Measurements from ENCODE around the gene PRX. TPM values are rescaled to one million over a fixed set of nuclear protein-coding genes. Genes with fewer than 3 reads are reported as not detected.
"Not testable (repeated sequence)": the region's sequence is repeated elsewhere in the genome, so short reads cannot be mapped to it uniquely, and the experiment has no call there.

The PRX gene
- total and polyA plus RNA-seq, 5 donors: 3.2 to 7.1 (median 4.9) TPM

DNA sequence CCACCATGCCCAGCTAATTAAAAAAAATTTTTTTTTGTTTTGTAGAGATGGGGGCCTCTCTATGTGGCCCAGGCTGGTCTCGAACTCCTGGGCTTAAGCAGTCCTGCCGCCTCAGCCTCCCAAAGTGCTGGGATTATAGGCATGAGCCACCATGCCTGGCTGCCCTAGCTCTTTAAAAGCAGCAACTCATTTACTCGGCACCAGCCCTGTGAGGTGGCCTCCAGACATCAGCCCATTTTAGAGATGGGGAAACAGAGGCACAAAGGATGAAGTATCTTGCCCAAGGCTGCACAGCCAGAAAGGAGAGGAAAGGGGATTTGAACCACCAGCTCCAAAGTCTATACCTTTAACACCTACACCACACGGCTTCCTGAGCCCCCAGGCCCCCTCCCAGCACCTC lies 312 bp downstream of the PRX start:
- DNase-seq (peak in 1 of 3 donors; percentile 30), ATAC-seq (no peak)
- Histone ChIP-seq H3K27ac (ENCODE audit: low read length) (no peak overlapping the region), H3K27me3 (ENCODE audit: control insufficient read depth, insufficient read depth) (no peaks in the 10 kb centered on the region), H3K4me3 (ENCODE audit: low read length) (no peak overlapping the region), H3K4me1 (ENCODE audit: control insufficient read depth, insufficient read depth, low read length) (peaks cover 13% of the 10 kb centered on the region), H3K9me3 (ENCODE audit: control insufficient read depth, low read length) (no peaks in the 10 kb centered on the region)
- WGBS: 75% methylated on average over 4 of the region's 4 CpGs
- intact Hi-C loops (cut with DNase I): no loop called here

DNA sequence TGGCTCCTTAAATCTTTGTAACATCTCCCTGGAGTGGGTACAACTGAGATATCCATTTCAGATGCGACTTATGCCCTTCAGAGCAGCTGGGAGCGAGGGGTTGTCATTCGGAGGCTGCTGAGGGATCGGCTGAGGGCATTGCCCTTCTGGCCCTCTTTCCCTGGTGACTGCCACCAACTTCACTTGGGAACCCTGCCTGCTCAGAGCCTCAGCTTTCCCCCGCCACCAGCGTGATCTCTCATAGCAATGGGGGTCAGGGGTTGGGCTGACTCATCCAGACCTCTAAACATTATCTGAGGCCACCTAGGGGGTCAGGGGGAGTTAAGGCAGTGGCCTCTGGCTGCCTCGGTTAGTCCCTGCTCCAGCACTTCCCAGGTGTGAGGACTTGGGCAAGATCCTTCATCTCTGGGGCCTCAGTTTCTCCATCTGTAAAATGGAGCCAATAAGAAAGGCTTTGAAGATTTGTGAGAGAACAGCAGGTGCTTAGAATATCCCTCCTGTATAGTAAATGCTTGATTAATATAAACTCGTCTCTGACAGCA lies 1.1 kb downstream of the PRX start:
- intact Hi-C loops (cut with DNase I): no loop called here
- H3K4me3 ChIP-seq (ENCODE audit: low read length): no peak overlapping the region
- H3K4me1 ChIP-seq (ENCODE audit: control insufficient read depth, insufficient read depth, low read length): peaks cover 11% of the 10 kb centered on the region
- ATAC-seq (no peak), DNase-seq (peak in 2 of 3 donors; percentile 23 to 34)
- H3K9me3 ChIP-seq (ENCODE audit: control insufficient read depth, low read length): no peaks in the 10 kb centered on the region
- H3K27me3 ChIP-seq (ENCODE audit: control insufficient read depth, insufficient read depth): no peaks in the 10 kb centered on the region
- 58% methylated on average over 8 of the region's 8 CpGs for WGBS
- H3K27ac ChIP-seq (ENCODE audit: low read length): peak overlapping the region; percentile 56

DNA sequence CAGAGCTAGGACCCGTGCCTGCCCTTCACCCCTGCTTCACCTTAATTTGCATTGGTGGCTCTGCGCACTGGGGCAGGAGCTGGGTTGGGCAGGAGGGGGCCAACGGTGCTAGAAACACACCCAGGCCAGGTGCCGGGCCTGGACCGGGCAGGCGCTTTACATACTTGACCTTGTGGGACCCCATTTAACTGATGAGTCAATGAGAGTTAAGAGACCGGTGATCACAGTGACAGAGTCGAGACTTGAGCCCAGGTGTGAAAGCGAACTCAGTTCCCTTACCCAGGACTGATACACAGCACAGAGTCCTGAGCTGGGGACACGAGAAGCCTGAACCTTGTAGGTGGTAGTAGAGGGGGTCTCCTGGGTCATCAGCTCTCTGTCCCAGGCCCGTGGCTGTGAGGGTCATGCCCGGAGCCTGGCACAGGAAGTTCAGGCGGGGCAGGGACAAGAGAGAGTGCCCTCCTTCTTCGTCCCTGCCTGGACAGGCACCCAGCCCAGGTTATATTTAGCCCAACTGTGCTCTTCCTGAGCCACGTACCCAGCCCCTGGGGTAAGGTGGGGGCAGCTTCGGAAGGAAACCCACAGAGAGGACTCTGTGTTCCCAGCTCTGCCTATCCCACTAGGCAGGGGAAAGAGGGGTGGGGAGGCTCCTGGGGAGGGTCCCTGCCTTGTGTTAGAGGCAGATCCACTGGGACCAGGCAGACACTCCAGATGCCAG lies 1.9 kb downstream of the PRX start:
- WGBS: 43% methylated on average over 16 of the region's 16 CpGs
- H3K4me1 ChIP-seq (ENCODE audit: control insufficient read depth, insufficient read depth, low read length): peaks cover 11% of the 10 kb centered on the region
- DNase-seq (peak; percentile 57 to 79 (median 77)), ATAC-seq (peak; percentile 86 to 87)
- H3K4me3 ChIP-seq (ENCODE audit: low read length): no peak overlapping the region
- no peaks in the 10 kb centered on the region for H3K9me3 ChIP-seq (ENCODE audit: control insufficient read depth, low read length)
- H3K27me3 ChIP-seq (ENCODE audit: control insufficient read depth, insufficient read depth): no peaks in the 10 kb centered on the region
- intact Hi-C loops (cut with DNase I): no loop called here
- H3K27ac ChIP-seq (ENCODE audit: low read length): peak overlapping the region; percentile 56

DNA sequence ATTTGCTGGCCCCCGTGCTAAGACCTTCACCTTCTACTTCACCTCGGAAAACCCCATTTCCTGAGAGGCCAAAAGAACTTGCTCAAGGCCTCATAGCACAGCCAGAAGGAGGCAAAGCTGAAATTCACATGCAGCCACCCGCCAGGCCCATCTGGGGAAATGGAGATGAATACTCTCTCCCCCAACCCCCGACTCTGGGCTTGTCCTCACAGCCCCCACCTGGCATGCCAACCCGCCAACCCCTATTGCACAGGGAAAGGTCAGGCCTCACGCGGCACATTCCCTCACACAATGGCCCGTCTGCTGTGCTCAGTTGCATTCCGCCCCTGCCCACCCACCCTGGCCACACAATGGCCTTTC lies 3.2 kb downstream of the PRX start:
- intact Hi-C loops (cut with DNase I): no loop called here
- peak in 2 of 3 donors; percentile 29 to 50 for DNase-seq
- no peak for ATAC-seq
- H3K27me3 ChIP-seq (ENCODE audit: control insufficient read depth, insufficient read depth): no peaks in the 10 kb centered on the region
- WGBS: 74% methylated on average over 9 of the region's 9 CpGs
- no peak overlapping the region for H3K4me3 ChIP-seq (ENCODE audit: low read length)
- H3K27ac ChIP-seq (ENCODE audit: low read length): no peak overlapping the region
- no peaks in the 10 kb centered on the region for H3K9me3 ChIP-seq (ENCODE audit: control insufficient read depth, low read length)
- peaks cover 11% of the 10 kb centered on the region for H3K4me1 ChIP-seq (ENCODE audit: control insufficient read depth, insufficient read depth, low read length)

DNA sequence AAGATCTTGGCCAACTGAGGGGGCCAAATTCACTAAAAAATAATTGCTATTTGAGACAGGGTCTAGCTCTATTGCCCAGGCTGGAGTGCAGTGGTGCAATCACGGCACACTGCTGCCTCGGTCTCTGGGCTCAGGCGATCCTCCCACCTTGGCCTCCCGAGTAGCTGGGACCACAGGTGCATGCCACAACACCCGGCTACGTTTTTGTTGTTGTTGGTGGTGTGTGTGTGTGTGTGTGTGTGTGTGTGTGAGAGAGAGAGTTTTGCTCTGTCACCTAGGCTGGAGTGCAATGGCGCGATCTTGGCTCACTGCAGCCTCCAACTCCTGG lies 4.6 kb downstream of the PRX start:
- DNase-seq: peak in 2 of 3 donors; percentile 28 to 35
- intact Hi-C loops (cut with DNase I); H3K4me1 ChIP-seq (ENCODE audit: control insufficient read depth, insufficient read depth, low read length); H3K4me3 ChIP-seq (ENCODE audit: low read length); H3K9me3 ChIP-seq (ENCODE audit: control insufficient read depth, low read length); H3K27me3 ChIP-seq (ENCODE audit: control insufficient read depth, insufficient read depth); H3K27ac ChIP-seq (ENCODE audit: low read length); ATAC-seq: not testable (repeated sequence)
- WGBS: 81% methylated on average over 8 of the region's 8 CpGs

DNA sequence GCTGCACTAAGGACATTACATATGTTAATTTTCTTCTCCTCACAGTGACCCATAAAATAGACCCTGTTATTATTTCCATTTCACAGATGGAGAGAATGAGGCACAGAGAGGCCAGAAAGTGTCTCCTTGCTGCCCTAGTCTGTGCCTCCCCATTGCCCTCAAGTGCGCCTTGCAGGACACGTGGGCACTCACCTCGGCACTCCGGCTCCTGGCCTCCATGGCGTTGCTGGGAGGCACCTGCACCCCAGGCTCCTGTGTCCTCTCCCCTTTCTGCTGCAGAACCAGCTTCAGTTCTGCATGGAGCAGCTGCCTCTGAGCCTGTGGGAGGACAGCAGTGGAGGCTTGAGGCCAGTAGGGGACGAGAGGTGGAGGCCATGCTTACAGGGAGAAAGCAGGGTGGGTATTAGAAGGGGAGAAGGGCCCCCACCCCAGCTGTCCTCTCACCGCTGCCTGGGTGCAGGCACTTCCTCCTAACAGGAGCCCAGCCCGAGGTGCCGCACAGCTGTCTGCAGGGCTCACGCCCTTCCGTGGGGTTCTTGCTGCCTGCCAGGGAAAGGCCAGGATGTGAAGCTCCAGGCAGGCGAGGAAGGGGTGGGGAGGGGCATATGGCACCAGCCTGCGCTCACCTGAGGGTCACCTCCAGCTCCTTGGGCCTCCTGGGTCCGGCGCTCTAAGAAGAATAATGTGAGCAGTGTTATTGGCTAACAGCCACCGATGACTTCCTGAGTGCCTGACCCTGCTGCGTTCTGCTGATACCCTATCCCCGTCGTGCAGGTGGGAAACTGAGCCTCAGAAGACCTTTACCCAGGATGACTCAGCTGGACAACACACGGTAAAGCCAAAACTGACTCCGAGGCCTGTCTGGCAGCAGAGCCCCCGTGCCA lies 5.2 kb downstream of the PRX start:
- Histone ChIP-seq H3K4me1 (ENCODE audit: control insufficient read depth, insufficient read depth, low read length) (peaks cover 3% of the 10 kb centered on the region), H3K27me3 (ENCODE audit: control insufficient read depth, insufficient read depth) (no peaks in the 10 kb centered on the region)

DNA sequence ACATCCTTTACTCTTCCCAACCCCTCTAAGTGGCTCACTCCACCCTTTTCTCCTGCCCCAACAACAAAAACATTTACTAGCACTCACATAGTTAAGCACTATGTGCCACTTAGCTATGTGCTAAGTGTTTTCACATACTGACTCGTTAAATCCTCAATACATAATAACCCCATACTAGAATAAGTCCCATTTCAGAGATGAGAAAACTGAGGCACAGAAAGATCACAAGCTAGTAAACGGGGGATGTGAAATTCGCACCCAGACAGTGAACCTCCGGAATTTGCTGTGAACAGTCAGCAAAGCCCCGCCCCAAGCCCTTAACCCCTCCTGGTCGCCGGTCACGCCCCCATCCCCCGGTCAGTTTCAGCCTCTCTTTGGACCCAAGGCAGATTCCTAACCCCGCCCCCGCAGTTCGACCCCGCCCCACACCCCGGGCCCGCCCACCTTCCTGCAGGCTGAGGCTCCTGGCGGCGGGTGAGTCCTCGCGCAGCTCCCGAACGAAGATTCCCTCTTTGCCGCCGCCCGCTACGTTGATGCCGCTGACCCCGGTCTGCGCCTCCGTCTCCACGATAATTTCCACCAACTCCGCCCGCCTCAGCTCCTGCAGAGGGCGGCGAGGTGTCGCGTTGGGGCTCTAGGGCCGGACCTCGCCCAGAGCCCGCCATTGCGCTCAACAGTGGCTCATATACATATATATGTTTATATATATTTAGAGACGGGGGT lies 9.8 kb downstream of the PRX start:
- peak; percentile 95 for ATAC-seq
- no peaks in the 10 kb centered on the region for H3K4me1 ChIP-seq (ENCODE audit: control insufficient read depth, insufficient read depth, low read length)
- H3K27ac ChIP-seq (ENCODE audit: low read length): peak overlapping the region; percentile 63
- intact Hi-C loops (cut with DNase I): no loop called here
- H3K4me3 ChIP-seq (ENCODE audit: low read length): peak overlapping the region; percentile 84
- H3K9me3 ChIP-seq (ENCODE audit: control insufficient read depth, low read length): no peaks in the 10 kb centered on the region
- peak; percentile 93 to 98 (median 97) for DNase-seq
- WGBS: 1% methylated on average over 41 of the region's 41 CpGs
- no peaks in the 10 kb centered on the region for H3K27me3 ChIP-seq (ENCODE audit: control insufficient read depth, insufficient read depth)

More for the DNA sequence above, 5.2 kb downstream of the PRX start:
- Histone ChIP-seq H3K4me3 (ENCODE audit: low read length) (no peak overlapping the region), H3K27ac (ENCODE audit: low read length) (no peak overlapping the region), H3K9me3 (ENCODE audit: control insufficient read depth, low read length) (no peaks in the 10 kb centered on the region)
- ATAC-seq: no peak
- 53% methylated on average over 22 of the region's 22 CpGs for WGBS
- peak in 2 of 3 donors; percentile 49 to 59 for DNase-seq
- intact Hi-C loops (cut with DNase I): no loop called here

DNA sequence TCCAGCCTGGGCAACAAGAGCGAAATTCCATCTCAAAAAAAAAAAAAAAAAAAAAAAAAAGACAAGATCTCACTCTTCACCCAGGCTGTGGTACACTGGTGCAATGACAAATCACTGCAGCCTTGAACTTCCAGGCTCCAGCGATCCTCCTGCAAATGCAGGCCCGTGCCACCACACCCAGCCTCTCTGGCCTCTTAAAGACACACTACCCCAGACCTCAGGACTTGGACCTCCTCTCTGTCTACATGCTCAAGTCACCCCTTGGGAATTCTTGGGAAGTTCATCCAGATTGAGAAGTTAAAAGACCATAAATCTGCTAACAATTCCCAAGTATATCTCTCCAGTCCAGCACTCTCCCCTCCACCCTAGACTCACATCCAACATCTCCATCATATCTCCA lies 12.6 kb downstream of the PRX start:
- H3K27ac ChIP-seq (ENCODE audit: low read length): no peak overlapping the region
- no peaks in the 10 kb centered on the region for H3K27me3 ChIP-seq (ENCODE audit: control insufficient read depth, insufficient read depth)
- DNase-seq: peak in 1 of 3 donors; percentile 52
- H3K4me1 ChIP-seq (ENCODE audit: control insufficient read depth, insufficient read depth, low read length): no peaks in the 10 kb centered on the region
- H3K4me3 ChIP-seq (ENCODE audit: low read length): no peak overlapping the region
- no peak for ATAC-seq
- 43% methylated on average over 2 of the region's 3 CpGs for WGBS
- intact Hi-C loops (cut with DNase I): no loop called here
- no peaks in the 10 kb centered on the region for H3K9me3 ChIP-seq (ENCODE audit: control insufficient read depth, low read length)

DNA sequence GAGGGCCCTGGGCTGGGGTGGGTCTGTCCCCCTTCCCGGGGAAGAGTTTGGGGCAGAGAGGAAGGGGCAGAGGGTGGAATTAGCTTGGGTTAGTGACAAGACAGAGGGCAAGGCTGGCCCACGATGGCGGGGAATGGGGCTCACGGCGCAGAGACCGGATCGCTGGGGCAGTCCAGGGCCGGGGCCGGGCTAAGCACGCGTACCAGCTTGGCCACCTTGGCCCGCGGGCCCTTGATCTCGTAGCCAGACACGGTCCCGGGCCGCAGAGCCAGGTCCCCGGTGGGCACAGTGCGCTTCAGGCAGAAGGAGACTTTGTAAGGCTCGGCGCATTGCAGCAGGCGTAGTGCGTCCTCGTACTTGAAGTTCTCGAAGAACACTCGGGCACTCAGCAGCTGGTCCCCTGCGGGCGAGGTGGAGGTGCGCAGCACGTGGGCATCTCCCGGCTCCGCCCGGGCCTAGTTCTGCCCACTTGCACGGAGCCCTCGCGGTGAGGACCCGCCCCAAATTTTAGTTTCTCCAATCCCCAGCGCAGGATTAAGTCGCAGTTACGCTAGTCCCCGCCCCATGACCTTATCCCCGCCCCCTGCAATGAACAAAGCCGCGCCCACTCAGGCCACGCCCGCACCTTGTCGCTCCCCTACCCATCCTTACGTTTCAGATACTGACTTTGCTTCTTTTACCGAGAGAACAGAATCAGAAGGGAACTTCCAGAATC lies 14.6 kb downstream of the PRX start:
- H3K4me3 ChIP-seq (ENCODE audit: low read length): no peak overlapping the region
- H3K27ac ChIP-seq (ENCODE audit: low read length): no peak overlapping the region
- H3K4me1 ChIP-seq (ENCODE audit: control insufficient read depth, insufficient read depth, low read length): no peaks in the 10 kb centered on the region
- peak in 1 of 2 donors; percentile 46 for ATAC-seq
- intact Hi-C loops (cut with DNase I): no loop called here
- peak; percentile 54 to 79 (median 74) for DNase-seq
- 53% methylated on average over 49 of the region's 49 CpGs for WGBS
- H3K27me3 ChIP-seq (ENCODE audit: control insufficient read depth, insufficient read depth): no peaks in the 10 kb centered on the region
- no peaks in the 10 kb centered on the region for H3K9me3 ChIP-seq (ENCODE audit: control insufficient read depth, low read length)

DNA sequence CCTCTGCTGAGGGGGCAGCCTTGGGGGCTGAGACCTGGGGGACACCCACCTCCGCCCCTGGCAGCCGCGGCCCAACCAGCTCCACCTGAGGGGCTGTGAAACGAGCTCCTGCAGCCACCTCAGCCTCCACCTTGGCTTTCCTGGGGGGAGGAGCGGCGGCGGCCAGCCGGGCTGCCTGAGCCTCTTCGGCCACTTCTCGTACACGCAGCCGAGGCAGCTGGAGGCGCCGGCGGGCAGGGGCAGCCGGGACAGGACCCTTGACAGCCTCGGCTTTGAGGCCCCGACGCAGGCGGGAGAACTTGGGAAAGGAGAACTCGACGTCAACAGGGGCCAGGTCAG lies 15.6 kb downstream of the PRX start:
- intact Hi-C loops (cut with DNase I): no loop called here
- H3K4me1 ChIP-seq (ENCODE audit: control insufficient read depth, insufficient read depth, low read length): no peaks in the 10 kb centered on the region
- DNase-seq (no peak), ATAC-seq (no peak)
- no peaks in the 10 kb centered on the region for H3K9me3 ChIP-seq (ENCODE audit: control insufficient read depth, low read length)
- 95% methylated on average over 22 of the region's 22 CpGs for WGBS
- no peak overlapping the region for H3K27ac ChIP-seq (ENCODE audit: low read length)
- H3K27me3 ChIP-seq (ENCODE audit: control insufficient read depth, insufficient read depth): no peaks in the 10 kb centered on the region
- no peak overlapping the region for H3K4me3 ChIP-seq (ENCODE audit: low read length)
